Karpas-422 (cell line): ENCODE data around the gene DUS1L. TPM values are rescaled to one million over a fixed set of nuclear protein-coding genes. Genes with fewer than 3 reads are reported as not detected.
A peak's percentile ranks its signal among the peaks of the same experiment; 100 is the strongest.

Experiments used
- DNase-seq: peaks from one replicate; pipeline ENCODE4 v3.0.0-alpha.2; 2015
- H2AFZ ChIP-seq: fragments of 200-600 bp; sonication (generic); 2 replicates; pipeline ENCODE4 v1.6.1; 2014; ENCODE audit warnings: antibody characterized with exemption, low read length, mixed read lengths
- H3K27ac ChIP-seq: fragments of 200-600 bp; sonication (generic); 2 replicates; pipeline ENCODE4 v1.5.1; 2014; ENCODE audit warnings: mild to moderate bottlenecking, low read length, moderate library complexity
- H3K27me3 ChIP-seq: fragments of 200-600 bp; sonication (generic); 2 replicates; pipeline ENCODE4 v1.6.1; 2014; ENCODE audit warnings: low read length, mixed read lengths
- H3K36me3 ChIP-seq: fragments of 200-600 bp; sonication (generic); 2 replicates; pipeline ENCODE4 v1.6.1; 2014; ENCODE audit warnings: low read length, mixed read lengths; ENCODE audit not compliant: insufficient read depth
- H3K4me1 ChIP-seq: fragments of 200-600 bp; sonication (generic); 2 replicates; pipeline ENCODE4 v1.6.1; 2014; ENCODE audit warnings: mild to moderate bottlenecking, low read length, mixed read lengths
- H3K4me2 ChIP-seq: fragments of 200-600 bp; sonication (generic); 2 replicates; pipeline ENCODE4 v1.6.1; 2014; ENCODE audit warnings: low read length, low read depth, mild to moderate bottlenecking; ENCODE audit not compliant: poor library complexity, severe bottlenecking
- H3K4me3 ChIP-seq: fragments of 200-600 bp; sonication (generic); 2 replicates; pipeline ENCODE4 v1.5.1; 2014; ENCODE audit warnings: mild to moderate bottlenecking, antibody characterized with exemption, low read length, mixed read lengths
- H3K79me2 ChIP-seq: fragments of 200-600 bp; sonication (generic); 2 replicates; pipeline ENCODE4 v1.6.1; 2014; ENCODE audit warnings: mild to moderate bottlenecking, low read length, mixed read lengths
- H3K9ac ChIP-seq: fragments of 200-600 bp; sonication (generic); 2 replicates; pipeline ENCODE4 v1.6.0; 2014; ENCODE audit warnings: low read length
- H3K9me2 ChIP-seq: fragments of 200-600 bp; sonication (generic), shearing (Covaris generic); replicated peaks from 2 replicates; pipeline ENCODE4 v1.6.0; 2014; ENCODE audit warnings: mild to moderate bottlenecking, low read length, moderate library complexity; ENCODE audit not compliant: insufficient read depth
- H3K9me3 ChIP-seq: fragments of 300-700, 200-600 bp; sonication (generic); 2 replicates; pipeline ENCODE4 v1.6.1; 2014; ENCODE audit warnings: low read length, mixed read lengths
- H4K20me1 ChIP-seq: fragments of 200-600 bp; sonication (generic); 2 replicates; pipeline ENCODE4 v1.6.1; 2014; ENCODE audit warnings: mild to moderate bottlenecking, antibody characterized with exemption, low read length, low read depth; ENCODE audit not compliant: insufficient read depth
- total RNA-seq: library from RNA; depleted of rRNA; stranded (reverse); fragments of >200 nt; shearing (Covaris generic); gene quantifications from 2 replicates; pipeline ENCODE4 v1.2.3, GENCODE V29; 2014; ENCODE audit warnings: low replicate concordance

DUS1L gene
- total RNA-seq, 1 experiment from 2014 or later: 89.6 TPM

DNA sequence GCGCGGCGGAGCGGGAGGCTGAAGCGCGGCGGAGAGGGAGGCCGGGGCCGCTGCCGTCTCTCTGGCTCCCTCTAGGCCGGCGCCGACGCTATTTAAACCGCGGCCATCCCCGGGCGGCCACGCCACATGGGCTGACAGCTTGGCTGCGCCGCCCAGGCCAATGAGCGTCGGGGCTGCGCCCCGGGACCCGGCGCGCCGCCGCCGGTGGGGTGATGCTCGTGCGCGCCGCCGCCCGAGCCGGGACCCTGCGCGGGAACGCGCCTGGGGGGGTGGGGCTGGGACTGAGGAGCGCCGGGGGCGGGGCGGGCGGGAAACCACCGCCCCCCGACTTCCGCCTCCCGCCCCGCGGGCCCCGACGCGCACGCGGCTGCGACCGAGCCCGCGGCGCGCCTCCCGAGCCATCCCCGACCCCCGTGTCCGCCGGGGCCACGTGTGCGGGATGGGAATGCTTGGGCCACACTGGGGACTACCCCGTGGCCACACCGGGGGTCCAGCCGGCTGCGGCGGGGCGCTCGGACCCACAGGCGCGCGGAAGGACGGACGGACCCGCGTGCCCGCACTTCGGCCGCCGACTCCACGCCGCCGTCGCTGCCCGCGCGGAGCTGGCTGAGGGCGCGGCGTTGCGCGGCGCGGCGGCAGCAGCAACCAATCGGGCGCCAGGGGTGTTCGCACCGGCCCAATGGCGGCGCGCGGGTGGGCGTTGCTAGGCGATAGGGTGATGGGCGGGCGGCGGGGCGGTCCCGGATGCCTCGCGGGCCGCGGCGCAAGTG lies 32.8 kb upstream of the DUS1L start, which contains the start of gene FASN:
Gene FASN, minus strand, starts transcription at position 68 of the 770 bp plus-strand sequence. CDS start 1,791 bp downstream, outside the sequence.
- Histone ChIP-seq H3K4me2 (peak within 1 kb of the TSS; percentile 96), H4K20me1 (peaks cover 30% of the 10 kb centered on the region), H3K27ac (peak within 1 kb of the TSS; percentile 94), H3K79me2 (peaks cover 47% of the 10 kb centered on the region), H3K4me3 (peak within 1 kb of the TSS; percentile 95), H2AFZ (no peak within 1 kb of the TSS), H3K9me2 (no peaks in the 10 kb centered on the region), H3K27me3 (no peaks in the 10 kb centered on the region), H3K36me3 (peaks cover 14% of the 10 kb centered on the region), H3K9ac (peak within 1 kb of the TSS; percentile 100), H3K9me3 (no peaks in the 10 kb centered on the region), H3K4me1 (peaks cover 41% of the 10 kb centered on the region)
- DNase-seq: peak; percentile 98

DNA sequence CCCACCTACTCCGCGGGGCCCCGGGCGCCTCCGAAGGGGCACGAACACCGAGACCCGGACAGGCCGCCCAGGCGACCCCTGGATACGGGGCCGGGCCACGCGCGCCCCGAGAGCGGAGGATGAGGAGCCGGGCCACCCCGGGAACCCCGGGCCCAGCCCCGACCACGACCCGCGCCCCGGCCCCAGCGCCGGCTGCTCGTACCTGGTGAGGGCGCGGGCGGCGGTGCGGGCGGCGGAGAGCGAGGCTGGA lies 32.2 kb upstream of the DUS1L start:
- Histone ChIP-seq H4K20me1 (peaks cover 35% of the 10 kb centered on the region), H3K9me2 (no peaks in the 10 kb centered on the region), H2AFZ (no peak overlapping the region), H3K4me1 (peaks cover 41% of the 10 kb centered on the region), H3K9ac (peak overlapping the region; percentile 100), H3K79me2 (peaks cover 47% of the 10 kb centered on the region), H3K4me2 (peak overlapping the region; percentile 74), H3K27ac (peak overlapping the region; percentile 89), H3K27me3 (no peaks in the 10 kb centered on the region), H3K4me3 (peak overlapping the region; percentile 95), H3K36me3 (peaks cover 14% of the 10 kb centered on the region), H3K9me3 (no peaks in the 10 kb centered on the region)
- no peak for DNase-seq

DNA sequence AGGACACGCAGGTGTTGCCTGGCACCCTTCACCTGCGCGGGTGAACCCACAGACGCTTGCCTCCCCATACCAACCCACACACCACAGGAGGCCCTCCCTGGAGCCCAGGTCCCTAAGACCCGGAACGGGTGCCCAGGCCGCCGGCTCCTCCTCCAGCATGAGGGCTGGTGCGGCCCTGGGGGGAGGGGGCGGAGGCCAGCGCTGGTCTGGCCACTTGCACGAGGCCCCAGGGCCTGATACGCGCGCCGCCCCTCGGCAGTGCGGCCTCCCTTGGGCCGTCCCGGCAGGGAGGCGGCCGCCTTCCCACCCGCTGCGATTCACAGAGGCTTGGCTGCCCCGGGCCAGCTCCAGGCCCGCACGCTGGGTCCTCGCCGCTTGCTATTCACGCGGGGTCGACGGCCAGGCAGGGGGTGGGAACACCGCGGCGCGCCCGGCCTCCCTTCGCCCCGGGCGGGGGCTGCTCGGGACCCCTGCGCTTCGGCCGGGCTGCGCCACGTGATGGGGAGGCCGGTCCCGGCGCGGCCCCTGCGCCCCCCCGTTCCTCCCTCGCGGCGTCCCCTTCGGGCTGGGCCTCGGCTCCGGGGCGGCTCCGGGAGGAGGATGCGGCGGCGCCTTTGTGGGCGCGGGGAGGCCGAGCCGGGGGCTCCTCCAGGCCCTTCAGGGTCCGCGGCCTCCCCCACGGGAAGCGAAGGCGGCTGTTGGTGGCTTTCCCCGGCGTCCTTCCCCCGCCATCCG lies 31.7 kb upstream of the DUS1L start:
- Histone ChIP-seq H3K79me2 (peaks cover 47% of the 10 kb centered on the region), H3K27ac (peak overlapping the region; percentile 89), H3K4me3 (peak overlapping the region; percentile 95), H3K27me3 (no peaks in the 10 kb centered on the region), H3K4me2 (peak overlapping the region; percentile 74), H2AFZ (no peak overlapping the region), H3K36me3 (peaks cover 14% of the 10 kb centered on the region), H4K20me1 (peaks cover 36% of the 10 kb centered on the region), H3K4me1 (peaks cover 41% of the 10 kb centered on the region), H3K9me2 (no peaks in the 10 kb centered on the region), H3K9ac (peak overlapping the region; percentile 100), H3K9me3 (no peaks in the 10 kb centered on the region)
- peak; percentile 66 for DNase-seq

DNA sequence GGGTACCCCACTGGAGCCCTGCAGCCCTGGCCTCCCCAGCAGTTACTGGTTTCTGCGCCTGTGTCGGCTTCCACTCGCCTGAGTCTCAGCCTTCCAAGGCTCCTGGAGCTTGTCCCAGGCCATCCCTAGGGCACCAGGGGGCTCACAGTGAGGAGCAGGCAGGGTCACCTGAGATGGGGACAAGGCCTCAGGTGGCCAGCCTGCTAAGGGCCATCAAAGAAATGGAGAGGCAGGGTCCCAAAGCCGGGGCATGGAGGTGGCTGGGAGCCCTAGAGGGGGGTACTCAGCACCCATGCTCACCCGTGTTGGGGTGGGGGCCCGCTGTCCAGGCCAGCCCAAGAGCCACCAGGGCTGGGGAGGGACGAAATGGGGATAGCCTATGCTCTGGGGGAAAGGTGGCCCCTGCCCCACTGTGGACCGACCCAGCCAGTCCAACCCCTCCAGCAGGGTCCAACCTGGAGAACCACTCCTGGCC lies 31.1 kb upstream of the DUS1L start:
- Histone ChIP-seq H3K9me2 (no peaks in the 10 kb centered on the region), H3K36me3 (peaks cover 14% of the 10 kb centered on the region), H3K79me2 (peaks cover 47% of the 10 kb centered on the region), H3K9ac (peak overlapping the region; percentile 100), H3K27me3 (no peaks in the 10 kb centered on the region), H2AFZ (no peak overlapping the region), H3K9me3 (no peaks in the 10 kb centered on the region), H3K4me3 (peak overlapping the region; percentile 95), H3K4me1 (peaks cover 41% of the 10 kb centered on the region), H4K20me1 (peaks cover 40% of the 10 kb centered on the region), H3K4me2 (peak overlapping the region; percentile 74), H3K27ac (peak overlapping the region; percentile 89)
- no peak for DNase-seq

DNA sequence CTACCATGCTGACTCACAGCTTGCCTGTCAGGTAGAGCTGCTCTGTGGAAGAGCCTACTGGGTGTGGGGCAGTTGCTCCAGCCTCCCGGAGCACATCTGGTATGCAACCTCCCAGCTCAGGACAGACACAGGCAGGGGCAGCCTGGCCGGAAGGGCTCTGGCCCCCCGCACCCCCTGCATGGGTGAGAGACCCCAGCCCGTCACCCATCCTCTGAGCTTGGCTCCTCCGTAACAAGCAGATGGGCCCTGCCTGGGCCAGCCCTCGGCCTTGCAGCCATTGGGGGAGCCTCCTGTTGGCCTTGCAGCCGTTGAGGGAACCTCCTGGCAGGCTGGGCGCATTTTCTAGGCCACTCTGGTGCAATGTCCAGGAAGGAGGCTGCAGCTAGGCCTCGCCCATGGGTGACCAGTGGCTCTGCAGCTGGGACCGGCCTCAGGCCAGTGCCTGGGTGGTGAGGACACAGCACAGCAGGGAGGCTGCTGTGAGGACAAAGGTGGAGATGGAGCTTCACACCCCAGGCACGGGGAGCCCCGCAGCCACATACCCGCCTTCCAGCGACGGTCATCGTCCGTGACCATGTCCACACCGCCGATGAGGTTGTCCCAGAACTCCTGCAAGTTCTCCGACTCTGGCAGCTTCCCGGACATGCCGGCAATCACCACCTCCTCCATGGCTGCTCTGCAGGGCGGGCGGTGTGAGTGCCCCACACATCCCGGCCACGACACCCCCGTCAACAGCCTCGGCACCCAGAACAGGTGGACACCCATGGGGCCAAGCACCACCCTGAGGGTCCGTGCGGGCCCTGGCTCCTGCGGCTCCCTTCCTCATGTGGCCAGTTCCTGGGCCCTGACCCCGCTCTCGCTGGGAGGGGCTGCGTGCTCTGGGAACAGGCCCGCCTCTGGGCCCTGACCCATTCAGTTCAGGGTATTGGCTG lies 30.4 kb upstream of the DUS1L start:
- Histone ChIP-seq H3K4me1 (peaks cover 35% of the 10 kb centered on the region), H3K27ac (peak overlapping the region; percentile 89; the same call in 1 of the 2 replicates), H3K4me2 (peak overlapping the region; percentile 74), H3K36me3 (peaks cover 14% of the 10 kb centered on the region), H3K27me3 (no peaks in the 10 kb centered on the region), H3K79me2 (peaks cover 47% of the 10 kb centered on the region), H3K9me3 (no peaks in the 10 kb centered on the region), H2AFZ (no peak overlapping the region), H3K4me3 (peak overlapping the region; percentile 95), H3K9ac (peak overlapping the region; percentile 100), H3K9me2 (no peaks in the 10 kb centered on the region), H4K20me1 (peaks cover 43% of the 10 kb centered on the region)
- DNase-seq: no peak

DNA sequence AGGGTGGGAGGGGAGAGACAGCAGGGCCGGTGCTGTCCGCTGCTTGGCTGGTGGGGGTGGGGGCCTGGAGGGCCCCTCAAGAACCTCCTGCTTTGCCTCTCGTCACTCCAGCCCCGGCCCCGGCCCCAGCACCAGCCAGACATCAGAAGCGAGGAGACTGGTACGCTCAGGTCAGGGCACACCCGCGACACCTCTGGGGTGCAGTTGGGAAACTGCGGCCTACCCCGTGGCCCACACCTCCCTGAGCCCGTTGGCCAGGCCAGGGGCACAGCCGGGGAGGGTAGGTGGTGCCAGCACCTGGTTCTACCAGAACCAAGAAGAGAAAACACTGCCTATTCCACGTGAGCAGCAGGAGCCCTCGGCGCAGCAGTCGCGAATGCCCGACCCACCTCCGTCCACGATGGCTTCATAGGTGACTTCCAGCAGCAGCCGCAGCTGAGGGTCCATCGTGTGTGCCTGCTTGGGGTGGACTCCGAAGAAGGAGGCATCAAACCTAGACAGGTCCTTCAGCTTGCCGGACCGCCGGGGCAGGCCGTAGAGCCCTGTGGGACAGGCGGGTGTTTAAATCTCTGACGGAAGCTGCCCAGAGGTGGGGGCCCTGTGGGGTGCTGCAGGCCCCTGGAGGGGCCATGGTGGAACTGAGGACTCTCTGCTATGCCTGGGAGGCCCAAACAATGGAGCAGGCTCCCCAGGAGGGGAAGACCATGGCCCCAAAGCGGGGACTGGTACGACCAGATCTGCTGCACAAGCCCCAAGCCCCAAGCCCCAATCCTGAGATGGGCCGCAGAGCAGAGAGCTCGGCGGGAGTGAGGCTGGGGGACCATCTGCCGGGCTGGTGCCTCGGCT lies 29.6 kb upstream of the DUS1L start:
- H3K4me1 ChIP-seq: peaks cover 26% of the 10 kb centered on the region
- DNase-seq: no peak
- H3K36me3 ChIP-seq: peaks cover 14% of the 10 kb centered on the region
- no peaks in the 10 kb centered on the region for H3K27me3 ChIP-seq
- no peaks in the 10 kb centered on the region for H3K9me3 ChIP-seq
- H3K9me2 ChIP-seq: no peaks in the 10 kb centered on the region
- H3K9ac ChIP-seq: no peak overlapping the region
- no peak overlapping the region for H3K4me3 ChIP-seq
- H3K4me2 ChIP-seq: no peak overlapping the region
- peaks cover 43% of the 10 kb centered on the region for H4K20me1 ChIP-seq
- H3K27ac ChIP-seq: no peak overlapping the region
- H2AFZ ChIP-seq: no peak overlapping the region
- peaks cover 47% of the 10 kb centered on the region for H3K79me2 ChIP-seq

DNA sequence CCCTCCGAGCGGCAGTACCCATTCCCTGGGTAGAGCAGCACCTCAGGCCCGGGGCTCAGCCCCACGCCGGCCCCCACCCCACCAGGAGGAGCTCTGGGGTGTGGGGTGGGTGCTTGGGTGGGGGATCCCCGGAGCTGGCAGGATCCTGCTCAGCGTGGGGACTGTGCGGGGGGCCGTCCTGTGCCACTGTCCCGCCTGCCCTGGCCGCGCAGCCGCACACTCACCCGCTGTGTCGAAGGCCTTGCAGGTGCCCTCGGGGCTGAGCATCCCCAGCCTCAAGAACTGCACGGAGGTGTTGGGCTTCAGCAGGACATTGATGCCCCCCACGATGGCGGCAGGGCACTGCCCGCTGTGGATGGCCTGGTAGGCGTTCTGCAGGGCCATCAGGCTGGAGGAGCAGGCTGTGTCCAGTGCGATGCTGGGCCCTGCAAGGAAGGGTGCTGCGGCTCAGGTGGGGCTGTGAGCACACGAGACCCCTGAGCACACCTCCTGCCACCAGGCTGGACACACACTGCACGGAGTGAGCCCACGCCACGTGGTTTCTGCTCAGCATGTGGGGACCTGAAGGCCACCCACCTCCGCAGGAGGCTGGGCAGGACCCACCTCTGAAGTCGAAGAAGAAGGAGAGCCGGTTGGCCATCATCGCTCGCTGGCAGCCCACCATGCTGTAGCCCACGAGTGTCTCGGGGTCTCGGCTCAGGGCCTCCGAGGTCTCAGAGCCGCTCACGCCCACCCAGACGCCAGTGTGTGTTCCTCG lies 27.6 kb upstream of the DUS1L start:
- peaks cover 17% of the 10 kb centered on the region for H3K36me3 ChIP-seq
- H3K79me2 ChIP-seq: peaks cover 36% of the 10 kb centered on the region
- no peak for DNase-seq

More for the DNA sequence above, 27.6 kb upstream of the DUS1L start:
- H4K20me1 ChIP-seq: peaks cover 49% of the 10 kb centered on the region
- no peaks in the 10 kb centered on the region for H3K27me3 ChIP-seq
- no peak overlapping the region for H2AFZ ChIP-seq
- H3K27ac ChIP-seq: no peak overlapping the region
- H3K4me2 ChIP-seq: no peak overlapping the region
- H3K9me3 ChIP-seq: no peaks in the 10 kb centered on the region
- H3K9ac ChIP-seq: no peak overlapping the region
- no peaks in the 10 kb centered on the region for H3K9me2 ChIP-seq
- no peak overlapping the region for H3K4me3 ChIP-seq
- H3K4me1 ChIP-seq: peaks cover 13% of the 10 kb centered on the region
